ENCODE measurements around the gene GALNT18. TPM values are rescaled to one million over a fixed set of nuclear protein-coding genes. Genes with fewer than 3 reads are reported as not detected.

Gene GALNT18
- polyA plus RNA-seq, 1 experiment: 4.8 TPM

DNA sequence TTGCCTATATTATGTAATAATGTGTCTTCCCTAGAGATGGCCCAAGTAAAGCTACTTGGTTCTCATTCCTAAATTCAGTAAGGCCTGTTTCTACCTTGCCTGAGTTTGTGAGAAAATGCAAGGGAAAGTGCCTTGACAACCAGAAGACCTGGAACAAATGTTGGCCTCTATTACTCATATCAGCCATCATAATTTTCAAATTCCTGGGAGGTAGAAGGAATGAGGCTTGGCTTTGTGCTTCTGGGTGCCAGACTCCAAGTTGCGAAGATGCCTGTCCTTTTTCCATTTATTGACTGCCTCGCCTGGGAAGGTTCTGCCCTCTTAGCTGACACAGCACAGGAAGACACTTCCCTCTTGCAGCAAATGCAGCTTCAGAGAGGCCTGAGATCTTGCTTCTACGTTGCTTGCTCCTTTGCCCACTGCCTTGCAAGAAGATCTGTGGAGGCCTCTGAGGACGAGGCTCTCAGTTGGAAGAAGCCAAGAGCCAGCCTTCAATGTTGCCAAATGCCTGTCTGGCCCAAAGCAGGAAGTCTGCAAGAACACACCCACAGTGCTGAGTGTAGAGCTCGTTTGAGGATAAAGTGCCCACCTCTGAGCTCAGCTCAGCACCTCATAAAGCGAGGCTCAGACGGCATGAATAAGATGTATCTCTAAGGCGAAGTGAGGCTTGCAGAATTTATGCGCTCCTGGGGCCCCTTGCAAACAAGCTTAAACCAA, 120.1 kb downstream of the GALNT18 start:
- Histone ChIP-seq H3K27me3 (ENCODE audit: control insufficient read depth, insufficient read depth, low read length) (no peaks in the 10 kb centered on the region), H3K4me3 (ENCODE audit: low read depth, low read length) (no peak overlapping the region), H3K9me3 (ENCODE audit: control insufficient read depth, insufficient read depth, low read length) (no peaks in the 10 kb centered on the region), H3K27ac (ENCODE audit: low read depth, low read length) (no peak overlapping the region)
- TF ChIP-seq, protein P1, sequence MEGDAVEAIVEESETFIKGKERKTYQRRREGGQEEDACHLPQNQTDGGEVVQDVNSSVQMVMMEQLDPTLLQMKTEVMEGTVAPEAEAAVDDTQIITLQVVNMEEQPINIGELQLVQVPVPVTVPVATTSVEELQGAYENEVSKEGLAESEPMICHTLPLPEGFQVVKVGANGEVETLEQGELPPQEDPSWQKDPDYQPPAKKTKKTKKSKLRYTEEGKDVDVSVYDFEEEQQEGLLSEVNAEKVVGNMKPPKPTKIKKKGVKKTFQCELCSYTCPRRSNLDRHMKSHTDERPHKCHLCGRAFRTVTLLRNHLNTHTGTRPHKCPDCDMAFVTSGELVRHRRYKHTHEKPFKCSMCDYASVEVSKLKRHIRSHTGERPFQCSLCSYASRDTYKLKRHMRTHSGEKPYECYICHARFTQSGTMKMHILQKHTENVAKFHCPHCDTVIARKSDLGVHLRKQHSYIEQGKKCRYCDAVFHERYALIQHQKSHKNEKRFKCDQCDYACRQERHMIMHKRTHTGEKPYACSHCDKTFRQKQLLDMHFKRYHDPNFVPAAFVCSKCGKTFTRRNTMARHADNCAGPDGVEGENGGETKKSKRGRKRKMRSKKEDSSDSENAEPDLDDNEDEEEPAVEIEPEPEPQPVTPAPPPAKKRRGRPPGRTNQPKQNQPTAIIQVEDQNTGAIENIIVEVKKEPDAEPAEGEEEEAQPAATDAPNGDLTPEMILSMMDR (IDR thresholded peaks at IDR 0.05; ENCODE audit: low read depth, low read length): no peak
- ChIA-PET POLR2A (no interaction called here), CTCF (no interaction called here)
- DNase-seq (ENCODE audit: low read depth, low spot score): no peak

DNA sequence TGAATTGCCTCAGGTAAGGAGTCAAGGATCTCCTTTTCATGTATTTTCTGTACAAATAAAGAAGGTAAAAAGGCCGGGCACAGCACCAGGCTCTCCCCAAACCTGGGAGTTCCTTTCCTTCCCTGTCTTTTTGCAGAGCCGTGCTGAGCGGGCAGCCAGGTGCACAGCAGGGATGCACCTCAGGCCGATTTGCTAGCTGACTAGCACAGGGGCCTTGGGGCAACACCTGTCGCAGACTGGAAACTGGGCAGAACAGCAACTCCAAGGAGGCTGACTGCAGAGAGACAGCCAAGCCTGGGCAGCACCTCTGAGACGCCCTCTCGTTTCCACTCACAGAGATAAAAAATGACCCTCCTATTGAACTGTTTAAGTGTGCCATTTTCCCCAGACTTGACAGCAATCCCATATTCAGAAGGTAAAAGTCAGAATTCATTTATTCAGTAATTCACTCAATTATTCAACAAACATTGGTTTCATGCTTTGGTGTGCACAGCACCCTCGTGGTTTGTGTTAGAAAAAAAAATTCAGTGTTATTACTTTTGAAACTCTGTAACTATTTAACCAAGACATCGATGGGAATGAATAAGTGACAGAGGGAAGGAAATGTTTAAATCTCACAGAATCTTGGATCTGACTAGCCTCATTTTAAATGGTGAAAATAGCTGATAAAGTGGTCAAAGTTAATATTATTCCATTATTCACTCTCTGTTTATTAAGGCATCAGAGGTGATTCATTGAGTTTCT, 120.9 kb downstream of the GALNT18 start:
- no peak for DNase-seq (ENCODE audit: low read depth, low spot score)
- H3K27me3 ChIP-seq (ENCODE audit: control insufficient read depth, insufficient read depth, low read length): peaks cover 3% of the 10 kb centered on the region
- POLR2A ChIA-PET: no interaction called here
- TF ChIP-seq, protein P1 (IDR thresholded peaks at IDR 0.05; ENCODE audit: low read depth, low read length): no peak
- CTCF ChIA-PET: no interaction called here
- H3K27ac ChIP-seq (ENCODE audit: low read depth, low read length): no peak overlapping the region
- no peak overlapping the region for H3K4me3 ChIP-seq (ENCODE audit: low read depth, low read length)
- H3K9me3 ChIP-seq (ENCODE audit: control insufficient read depth, insufficient read depth, low read length): no peaks in the 10 kb centered on the region

DNA sequence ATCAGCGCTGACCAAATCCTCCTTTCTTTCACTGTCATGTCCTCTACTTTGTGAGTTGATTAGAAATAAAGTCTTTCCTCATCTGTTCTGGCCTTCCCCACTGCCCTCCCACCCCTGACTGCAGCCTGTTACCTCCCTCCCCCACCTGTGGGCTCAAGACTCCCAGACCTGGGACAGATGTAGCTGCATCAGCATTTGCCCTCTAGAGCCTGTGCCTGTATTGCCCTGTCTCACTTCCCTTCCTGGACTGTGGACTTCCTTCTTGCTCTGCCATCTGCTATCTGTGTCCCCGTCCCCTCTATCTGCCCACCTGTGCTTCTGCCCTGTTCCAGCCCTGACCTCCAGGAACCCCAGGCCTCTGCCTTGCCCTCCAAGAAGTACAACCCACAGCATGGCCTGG, 122.5 kb downstream of the GALNT18 start:
- TF ChIP-seq, protein P1 (IDR thresholded peaks at IDR 0.05; ENCODE audit: low read depth, low read length): no peak
- Histone ChIP-seq H3K9me3 (ENCODE audit: control insufficient read depth, insufficient read depth, low read length) (no peaks in the 10 kb centered on the region), H3K4me3 (ENCODE audit: low read depth, low read length) (no peak overlapping the region), H3K27ac (ENCODE audit: low read depth, low read length) (no peak overlapping the region), H3K27me3 (ENCODE audit: control insufficient read depth, insufficient read depth, low read length) (peaks cover 4% of the 10 kb centered on the region)
- CTCF ChIA-PET: no interaction called here
- POLR2A ChIA-PET: no interaction called here
- no peak for DNase-seq (ENCODE audit: low read depth, low spot score)

DNA sequence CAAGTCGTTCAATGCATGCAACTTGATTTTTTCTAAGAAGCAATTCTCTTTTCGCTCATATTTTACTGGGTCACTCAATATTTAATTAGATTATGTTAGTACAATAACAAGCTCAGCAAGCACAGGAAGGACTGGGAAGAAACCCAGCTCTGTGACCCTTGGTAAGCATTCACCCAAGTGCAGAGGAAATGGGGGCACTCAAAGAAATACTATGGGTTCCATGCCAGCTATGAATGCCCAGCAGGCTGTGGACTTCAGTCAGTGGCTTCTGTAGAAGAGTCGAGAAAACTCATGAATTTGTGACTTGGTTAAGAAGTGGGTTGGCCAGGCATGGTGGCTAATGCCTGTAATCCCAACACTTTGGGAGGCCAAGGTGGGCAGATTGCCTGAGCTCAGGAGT, 123.6 kb downstream of the GALNT18 start:
- TF ChIP-seq, protein P1 (IDR thresholded peaks at IDR 0.05; ENCODE audit: low read depth, low read length): no peak

DNA sequence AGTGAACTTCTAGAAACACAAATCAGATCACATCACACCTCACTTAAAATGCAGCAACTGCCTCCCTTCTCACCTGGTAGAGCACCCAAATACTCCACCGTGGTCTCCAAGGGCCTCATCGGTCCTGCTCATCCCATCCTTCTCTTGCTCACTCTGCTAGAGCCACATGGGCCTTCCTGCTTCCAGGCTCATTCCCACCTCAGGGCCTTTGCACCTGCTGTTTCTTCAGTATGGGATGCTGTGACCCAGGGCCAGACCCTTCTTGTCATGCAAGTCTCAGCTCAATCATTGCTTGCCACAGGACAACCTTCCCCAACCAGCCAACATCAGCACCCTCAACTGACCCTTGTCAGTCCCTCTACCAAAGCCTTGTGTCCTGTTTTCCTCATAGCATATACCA, 124.9 kb downstream of the GALNT18 start:
- Histone ChIP-seq H3K9me3 (ENCODE audit: control insufficient read depth, insufficient read depth, low read length) (no peaks in the 10 kb centered on the region), H3K27me3 (ENCODE audit: control insufficient read depth, insufficient read depth, low read length) (peaks cover 7% of the 10 kb centered on the region), H3K27ac (ENCODE audit: low read depth, low read length) (no peak overlapping the region), H3K4me3 (ENCODE audit: low read depth, low read length) (no peak overlapping the region)
- ChIA-PET CTCF (no interaction called here), POLR2A (no interaction called here)
- TF ChIP-seq, protein P1 (IDR thresholded peaks at IDR 0.05; ENCODE audit: low read depth, low read length): no peak
- no peak for DNase-seq (ENCODE audit: low read depth, low spot score)

More for the DNA sequence above, 123.6 kb downstream of the GALNT18 start:
- Histone ChIP-seq H3K27ac (ENCODE audit: low read depth, low read length) (no peak overlapping the region), H3K27me3 (ENCODE audit: control insufficient read depth, insufficient read depth, low read length) (peaks cover 7% of the 10 kb centered on the region), H3K9me3 (ENCODE audit: control insufficient read depth, insufficient read depth, low read length) (no peaks in the 10 kb centered on the region), H3K4me3 (ENCODE audit: low read depth, low read length) (no peak overlapping the region)
- ChIA-PET CTCF (no interaction called here), POLR2A (no interaction called here)
- no peak for DNase-seq (ENCODE audit: low read depth, low spot score)

Measured in AG04450 (cell line).